GM19240 (cell line): ENCODE data around the gene U2SURP.
"Not testable (repeated sequence)": the region's sequence is repeated elsewhere in the genome, so short reads cannot be mapped to it uniquely, and the experiment has no call there.

Experiments used
- DNase-seq: peaks from one replicate; pipeline ENCODE4 v3.0.0; 2011; ENCODE audit warnings: low spot score; ENCODE audit not compliant: insufficient read length

The U2SURP gene

GRCh38 chr3:142976621-142977398 lies 24.6 kb upstream of the U2SURP start:
- no peak for DNase-seq

- DNase-seq: no peak
These were observed 24.0 kb upstream of the U2SURP start for GRCh38 chr3:142977399-142977728.

GRCh38 chr3:142981108-142981507 lies 20.3 kb upstream of the U2SURP start:
- DNase-seq: no peak

- no peak for DNase-seq
These were observed 19.2 kb upstream of the U2SURP start for GRCh38 chr3:142982038-142982773.

- DNase-seq: no peak
These were observed 18.1 kb upstream of the U2SURP start for GRCh38 chr3:142983318-142983717.

- no peak for DNase-seq
These were observed 17.1 kb upstream of the U2SURP start for GRCh38 chr3:142984255-142984654.

GRCh38 chr3:142987080-142987700 lies 14.2 kb upstream of the U2SURP start:
- DNase-seq: no peak

GRCh38 chr3:142987707-142988106 lies 13.7 kb upstream of the U2SURP start:
- DNase-seq: no peak

GRCh38 chr3:142988221-142988620 lies 13.1 kb upstream of the U2SURP start:
- DNase-seq: not testable (repeated sequence)

- DNase-seq: not testable (repeated sequence)
These were observed 12.5 kb upstream of the U2SURP start for GRCh38 chr3:142988826-142989225.

GRCh38 chr3:142990721-142991120 lies 10.6 kb upstream of the U2SURP start:
- DNase-seq: no peak

- no peak for DNase-seq
These were observed 9.0 kb upstream of the U2SURP start for GRCh38 chr3:142992323-142992722.

GRCh38 chr3:142993958-142994442 lies 7.4 kb upstream of the U2SURP start:
- DNase-seq: no peak

- no peak for DNase-seq
These were observed 4.0 kb upstream of the U2SURP start for GRCh38 chr3:142997330-142997729.

GRCh38 chr3:142998439-142998838 lies 2.9 kb upstream of the U2SURP start:
- DNase-seq: no peak

- DNase-seq: no peak
These were observed 1.5 kb upstream of the U2SURP start for GRCh38 chr3:142999881-143000280.

GRCh38 chr3:143000528-143000927 lies 842 bp upstream of the U2SURP start:
- no peak for DNase-seq

- peak; percentile 31 for DNase-seq
These were observed 369 bp upstream of the U2SURP start for GRCh38 chr3:143001034-143001368.

GRCh38 chr3:143002083-143002712 lies 828 bp downstream of the U2SURP start:
- DNase-seq: no peak

- no peak for DNase-seq
These were observed 1.4 kb downstream of the U2SURP start for GRCh38 chr3:143002727-143003126.

GRCh38 chr3:143004823-143005222 lies 3.5 kb downstream of the U2SURP start:
- DNase-seq: no peak

GRCh38 chr3:143010024-143010423 lies 8.7 kb downstream of the U2SURP start:
- DNase-seq: no peak
